ENCODE measurements around the gene BPIFB1. TPM values are rescaled to one million over a fixed set of nuclear protein-coding genes. Genes with fewer than 3 reads are reported as not detected.

Gene BPIFB1
- total RNA-seq, 1 experiment from 2014 or later, result 0.10 TPM

DNA sequence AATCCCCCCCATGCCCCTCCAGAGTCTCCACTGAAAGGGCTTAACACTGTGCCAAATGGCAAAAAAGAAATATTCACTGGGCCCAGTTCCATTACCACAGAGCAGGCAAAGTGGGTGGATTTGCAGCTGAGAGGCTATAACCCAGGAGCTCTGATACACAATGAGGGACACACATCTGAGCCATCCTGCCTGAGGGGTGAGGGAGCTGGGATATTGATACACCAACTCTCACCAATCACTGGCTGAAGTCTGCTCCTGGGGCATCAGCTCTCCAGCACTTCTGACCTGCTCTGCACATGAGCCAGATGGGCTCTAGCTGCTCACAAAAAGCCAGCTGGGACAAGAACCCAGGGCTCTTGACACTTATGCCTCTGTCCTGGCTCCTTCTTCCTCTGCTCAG, 4.9 kb downstream of the BPIFB1 start:
- Histone ChIP-seq H3K27ac (ENCODE audit: low read length) (no peak overlapping the region), H3K9me3 (ENCODE audit: control insufficient read depth, insufficient read depth, low read depth, low read length) (no peaks in the 10 kb centered on the region), H3K36me3 (ENCODE audit: control insufficient read depth, insufficient read depth, low read length) (no peaks in the 10 kb centered on the region), H3K27me3 (ENCODE audit: control insufficient read depth, insufficient read depth, low read length) (peaks cover 2% of the 10 kb centered on the region; the same call in 1 of the 2 replicates), H3K4me3 (ENCODE audit: low read depth in 2 of 2, low read length in 2 of 2) (no peak overlapping the region), H3K4me1 (ENCODE audit: control insufficient read depth, insufficient read depth, low read length) (no peaks in the 10 kb centered on the region)
- ATAC-seq (no peak), DNase-seq (ENCODE audit: low read depth, low spot score) (no peak)
- in situ Hi-C loops (cut with HindIII; ENCODE audit: low pct_unique_long_range_greater_than_20kb, low sequenced_read_pairs), result no loop called here
- intact Hi-C loops (cut with micrococcal nuclease; ENCODE audit: unreplicated experiment), result no loop called here
- POLR2A ChIA-PET, result no interaction called here
- BruUV-seq (replicated peaks), result no TSS peak
- CTCF ChIA-PET, result interaction anchor here (0.5 kb wide), 1 partner anchor 820 kb away, joined by 8 read pairs; no protein-coding TSS in a partner anchor
- TF ChIP-seq POLR2AphosphoS5 (IDR thresholded peaks at IDR 0.05; ENCODE audit: low read depth, low read length) (no peak), CTCF (IDR thresholded peaks at IDR 0.05) (no peak), REST (IDR thresholded peaks at IDR 0.05; ENCODE audit: insufficient read depth in 1 of 2, low read depth in 2 of 2, low read length in 1 of 2) (no peak), SIN3A (IDR thresholded peaks at IDR 0.05; ENCODE audit: borderline replicate concordance, insufficient read depth, low read depth, low read length) (no peak), TCF7L2 (IDR thresholded peaks at IDR 0.05; ENCODE audit: low read depth, low read length) (no peak)

- no TSS peak for BruUV-seq (replicated peaks)
- H3K9me3 ChIP-seq (ENCODE audit: control insufficient read depth, insufficient read depth, low read depth, low read length), result no peaks in the 10 kb centered on the region
- POLR2A ChIA-PET, result no interaction called here
- CTCF ChIA-PET, result interaction anchor here (0.7 kb wide), 1 partner anchor 179 kb away, joined by 3 read pairs; no protein-coding TSS in a partner anchor
- H3K4me1 ChIP-seq (ENCODE audit: control insufficient read depth, insufficient read depth, low read length), result no peaks in the 10 kb centered on the region
- H3K4me3 ChIP-seq (ENCODE audit: low read depth in 2 of 2, low read length in 2 of 2), result no peak overlapping the region
- no peak for ATAC-seq
- intact Hi-C loops (cut with micrococcal nuclease; ENCODE audit: unreplicated experiment), result loop anchor here (2.0 kb wide), 1 partner anchor 194 kb away; no protein-coding TSS in a partner anchor
- in situ Hi-C loops (cut with HindIII; ENCODE audit: low pct_unique_long_range_greater_than_20kb, low sequenced_read_pairs), result no loop called here
- H3K27me3 ChIP-seq (ENCODE audit: control insufficient read depth, insufficient read depth, low read length), result peaks cover 17% of the 10 kb centered on the region
- TF ChIP-seq SIN3A (IDR thresholded peaks at IDR 0.05; ENCODE audit: borderline replicate concordance, insufficient read depth, low read depth, low read length) (no peak), REST (IDR thresholded peaks at IDR 0.05; ENCODE audit: insufficient read depth in 1 of 2, low read depth in 2 of 2, low read length in 1 of 2) (no peak), POLR2AphosphoS5 (IDR thresholded peaks at IDR 0.05; ENCODE audit: low read depth, low read length) (no peak)
- H3K36me3 ChIP-seq (ENCODE audit: control insufficient read depth, insufficient read depth, low read length), result no peaks in the 10 kb centered on the region
- no peak for DNase-seq (ENCODE audit: low read depth, low spot score)
- no peak overlapping the region for H3K27ac ChIP-seq (ENCODE audit: low read length)
These were observed 7.8 kb downstream of the BPIFB1 start for GRCh38 chr20:33290852-33291251.
